Fibroblast of skin of left biceps (primary cell): ENCODE results near the gene SLC1A2.

Source experiments
- DNase-seq, 2 experiments: peaks; one replicate each; pipeline ENCODE4 v3.0.0-alpha.2; 2013; ENCODE audit warnings: low read depth in 2 of 2

The SLC1A2 gene

GRCh38 chr11:35303596-35304385, 115.6 kb downstream of the SLC1A2 start:
- no peak for DNase-seq

DNA sequence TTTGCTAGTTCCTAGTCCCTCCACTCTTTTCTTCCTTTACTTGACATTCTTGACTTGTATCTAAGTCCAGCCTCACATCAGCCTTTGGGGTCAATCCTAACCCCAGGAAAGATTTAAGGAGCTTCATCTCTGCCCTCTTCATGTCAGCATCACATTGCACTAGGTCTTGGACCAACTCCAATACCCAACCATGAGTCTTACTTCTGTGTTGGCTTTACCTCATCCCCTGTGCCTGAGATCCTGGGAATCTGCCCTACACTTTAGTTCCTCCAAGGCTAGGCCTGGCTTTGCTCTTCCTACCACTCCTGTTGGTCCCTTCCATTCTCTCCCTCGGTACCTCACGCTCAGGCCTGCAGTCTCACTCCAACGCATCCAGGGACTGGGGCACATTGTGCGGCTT, 117.0 kb downstream of the SLC1A2 start:
- DNase-seq: no peak

GRCh38 chr11:35298369-35298768, 121.0 kb downstream of the SLC1A2 start:
- no peak for DNase-seq

- no peak for DNase-seq
These were observed 123.6 kb downstream of the SLC1A2 start for GRCh38 chr11:35295751-35296150.

GRCh38 chr11:35293699-35294098, 125.7 kb downstream of the SLC1A2 start:
- DNase-seq: no peak

DNA sequence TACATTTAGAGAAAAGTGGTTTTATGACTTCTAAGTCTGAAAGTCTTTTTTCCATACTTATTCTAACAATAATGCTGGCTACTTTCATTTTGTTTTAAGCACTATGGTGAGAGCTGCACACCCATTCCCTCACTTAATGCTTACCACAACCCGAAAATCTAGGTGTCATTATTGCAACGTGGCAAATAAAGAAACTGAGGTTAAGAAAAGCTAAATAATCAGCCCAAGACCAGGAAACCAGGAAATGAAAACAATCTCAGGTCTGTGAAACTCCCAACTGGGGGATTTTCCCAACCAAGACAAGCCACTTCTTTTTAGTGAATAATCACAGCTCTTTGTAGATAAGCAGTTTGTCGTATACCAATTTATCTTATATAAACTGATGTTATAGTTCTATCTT, 126.3 kb downstream of the SLC1A2 start:
- DNase-seq: no peak

GRCh38 chr11:35292279-35292678, 127.1 kb downstream of the SLC1A2 start:
- no peak for DNase-seq

GRCh38 chr11:35290876-35291275, 128.5 kb downstream of the SLC1A2 start:
- no peak for DNase-seq

DNA sequence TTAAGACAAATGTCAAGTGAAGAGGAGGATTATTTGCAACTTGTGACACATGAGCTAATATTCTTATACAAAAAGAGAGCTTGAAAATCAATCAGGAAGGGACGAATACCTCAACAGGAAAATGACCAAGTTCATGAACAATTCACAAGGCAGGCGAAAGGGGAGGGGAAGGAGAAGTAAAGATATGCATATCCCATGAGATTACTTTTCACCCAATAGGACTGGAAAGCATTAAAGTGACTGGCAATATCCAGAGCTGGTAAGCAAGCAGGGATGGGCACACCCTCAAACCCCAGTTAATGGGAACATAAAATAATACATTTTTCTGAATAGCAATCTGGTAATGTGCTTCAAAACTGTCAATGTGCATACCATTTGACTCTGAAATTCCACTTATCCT, 129.5 kb downstream of the SLC1A2 start:
- no peak for DNase-seq

- peak; percentile 64 to 69 for DNase-seq
These were observed 130.4 kb downstream of the SLC1A2 start for GRCh38 chr11:35288817-35289541.

GRCh38 chr11:35288309-35288708, 131.0 kb downstream of the SLC1A2 start:
- DNase-seq: no peak

GRCh38 chr11:35287344-35287890, 131.9 kb downstream of the SLC1A2 start:
- no peak for DNase-seq

- no peak for DNase-seq
These were observed 133.2 kb downstream of the SLC1A2 start for GRCh38 chr11:35286126-35286525.

- DNase-seq: no peak
These were observed 133.9 kb downstream of the SLC1A2 start for GRCh38 chr11:35285471-35285870.

DNA sequence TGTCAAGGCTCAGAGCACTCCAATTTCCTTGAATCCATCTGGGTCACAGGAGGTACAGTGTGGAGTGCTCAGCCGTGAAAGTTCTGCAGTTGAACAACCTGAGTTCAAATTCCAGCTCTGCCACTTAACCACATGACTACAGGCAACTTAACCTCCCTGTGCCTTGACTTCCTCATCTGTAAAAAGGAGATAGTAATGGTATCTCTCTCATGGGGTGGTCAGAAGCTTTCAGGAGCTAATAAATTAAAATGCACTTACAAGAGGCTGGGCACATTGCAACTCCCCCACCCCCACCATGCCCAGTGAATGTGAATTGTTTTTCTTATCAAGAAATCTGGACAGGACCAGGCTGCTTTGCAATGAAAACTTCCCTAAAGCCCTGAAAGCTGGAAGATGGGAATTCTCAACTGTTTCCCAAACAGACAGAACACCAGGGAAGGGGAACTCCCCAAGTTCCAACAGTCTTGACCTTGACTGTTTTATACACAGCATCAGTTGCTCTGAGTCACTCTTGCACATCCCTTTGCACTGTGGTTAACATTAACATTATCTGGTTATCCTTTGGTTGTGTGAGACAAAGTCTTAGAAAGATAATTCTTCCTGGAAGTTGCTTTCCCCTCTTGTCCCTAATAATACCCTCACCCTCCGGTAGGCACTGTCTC, 137.0 kb downstream of the SLC1A2 start:
- DNase-seq: no peak

DNA sequence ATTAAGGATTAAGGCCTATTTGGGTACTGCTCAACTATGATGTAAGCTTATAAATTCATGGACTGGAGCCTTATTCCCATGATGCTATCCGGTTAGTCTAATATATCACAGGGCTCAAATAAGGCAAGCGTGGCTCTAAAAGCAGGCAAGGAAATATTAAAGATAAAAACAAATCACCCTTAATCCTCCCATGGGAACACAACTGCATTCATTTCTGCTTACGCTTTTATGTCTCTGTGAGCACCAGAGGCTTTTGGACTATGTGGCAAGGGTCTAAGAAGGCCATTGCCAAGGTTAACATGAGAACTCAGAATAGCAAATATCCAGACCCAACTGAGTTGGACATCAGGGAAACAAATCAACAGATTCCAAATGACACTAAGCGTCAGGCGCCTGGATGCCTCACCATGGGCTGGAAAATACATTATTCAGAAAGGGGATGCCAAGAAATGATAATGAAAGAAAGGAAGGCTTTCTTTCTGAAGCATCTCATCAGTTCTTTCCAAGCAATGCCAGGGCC, 138.1 kb downstream of the SLC1A2 start:
- no peak for DNase-seq

DNA sequence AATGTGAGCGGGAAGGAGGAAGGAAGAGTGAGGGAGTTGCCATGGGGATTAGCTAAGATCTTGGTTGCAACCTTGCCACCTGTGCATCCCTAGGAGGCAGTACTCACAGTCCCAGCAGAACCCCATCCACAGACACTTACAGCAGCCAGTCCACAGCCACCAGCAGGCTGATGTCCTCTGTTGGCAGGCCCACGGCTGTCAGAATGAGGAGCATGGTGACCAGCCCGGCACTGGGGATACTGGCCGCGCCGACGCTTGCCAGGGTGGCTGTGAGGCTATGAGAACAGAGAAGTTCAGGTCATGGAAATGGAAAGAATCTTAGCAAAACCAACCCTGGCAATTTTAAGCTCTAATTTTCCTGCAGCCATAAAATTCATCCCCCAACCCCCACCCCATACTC, 138.6 kb downstream of the SLC1A2 start:
- DNase-seq: no peak

DNA sequence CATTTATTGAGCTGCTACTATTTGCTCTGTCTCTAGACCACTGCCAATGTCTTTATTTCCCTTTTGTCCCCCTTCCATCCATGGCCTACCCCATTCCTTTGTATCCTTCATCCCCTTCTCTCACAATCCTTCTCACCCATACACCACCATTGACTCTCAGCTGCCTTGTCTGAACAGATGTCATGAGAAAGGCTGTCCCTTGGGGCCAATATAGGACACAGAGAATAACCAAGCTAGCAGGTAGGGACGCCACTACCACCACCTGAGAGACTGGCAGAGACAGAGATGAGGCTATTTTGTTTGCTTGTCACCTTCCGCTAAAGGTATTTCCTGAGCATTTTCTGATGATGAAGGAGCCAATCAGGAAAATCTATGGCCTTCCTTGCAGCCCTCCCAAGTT, 141.5 kb downstream of the SLC1A2 start:
- no peak for DNase-seq

DNA sequence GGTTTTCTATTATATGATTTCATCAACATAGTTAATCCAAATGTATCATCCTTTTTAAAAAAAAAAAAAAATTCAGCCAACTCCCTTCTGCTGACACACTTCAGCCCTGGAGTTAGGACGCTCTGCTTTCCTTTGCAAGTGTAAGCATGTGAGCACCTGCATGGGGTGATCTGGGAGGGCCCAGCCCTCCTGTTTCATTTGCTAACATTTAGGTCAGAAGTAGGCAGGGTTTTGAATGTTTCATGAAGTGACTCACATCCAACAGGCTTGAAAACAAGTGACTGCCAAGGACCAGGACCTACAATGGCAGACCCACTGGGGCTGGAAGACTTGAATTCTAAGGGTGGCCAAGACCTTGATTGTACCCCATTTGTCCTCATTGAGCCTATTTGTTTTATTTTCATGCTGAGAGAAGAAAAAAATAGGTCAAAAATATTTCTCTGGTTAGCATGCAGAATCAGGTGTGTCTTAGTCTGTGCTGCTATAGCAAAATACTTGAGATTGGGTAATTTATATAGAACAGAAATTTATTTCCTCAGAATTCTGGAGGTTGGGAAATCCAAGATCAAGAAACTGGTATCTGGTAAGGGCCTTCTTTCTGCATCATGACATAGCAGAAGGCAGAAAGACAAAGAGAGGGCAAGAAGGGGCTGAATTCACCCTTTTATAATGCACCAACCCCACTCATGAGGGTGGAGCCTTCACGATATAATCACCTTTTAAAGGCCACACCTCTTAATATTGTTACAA, 142.8 kb downstream of the SLC1A2 start:
- DNase-seq: no peak

GRCh38 chr11:35275786-35276170, 143.6 kb downstream of the SLC1A2 start:
- no peak for DNase-seq
